ENCODE data around the gene MUSK. TPM values are rescaled to one million over a fixed set of nuclear protein-coding genes. Genes with fewer than 3 reads are reported as not detected.
"Not testable (repeated sequence)": the region's sequence is repeated elsewhere in the genome, so short reads cannot be mapped to it uniquely, and the experiment has no call there.

MUSK gene
- polyA plus RNA-seq, 1 experiment: 0.58 TPM

DNA sequence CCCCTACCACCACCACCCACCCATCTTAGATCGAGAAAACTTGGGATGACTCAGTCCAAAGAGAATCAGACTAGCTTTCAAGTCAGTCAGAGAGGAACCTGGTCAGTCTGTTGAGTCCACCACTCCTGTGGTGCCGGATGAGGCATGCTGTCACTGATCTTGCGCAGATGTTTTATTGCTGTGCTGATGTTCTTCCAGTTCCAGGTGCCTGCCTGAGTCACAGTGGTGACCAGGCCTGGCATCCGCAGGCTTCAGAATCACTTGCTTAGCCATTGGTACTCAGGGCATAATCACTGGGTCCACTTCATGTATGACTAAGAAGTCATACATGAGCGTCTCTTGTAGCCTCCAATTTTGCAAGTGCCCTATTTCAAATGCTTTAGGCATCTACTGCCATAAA, 114.1 kb downstream of the MUSK start:
- no peak overlapping the region for H3K27ac ChIP-seq (ENCODE audit: low read depth, low read length)
- H3K27me3 ChIP-seq (ENCODE audit: control insufficient read depth, insufficient read depth, low read length): no peaks in the 10 kb centered on the region
- ChIA-PET CTCF (no interaction called here), POLR2A (no interaction called here)
- TF ChIP-seq, protein P1, sequence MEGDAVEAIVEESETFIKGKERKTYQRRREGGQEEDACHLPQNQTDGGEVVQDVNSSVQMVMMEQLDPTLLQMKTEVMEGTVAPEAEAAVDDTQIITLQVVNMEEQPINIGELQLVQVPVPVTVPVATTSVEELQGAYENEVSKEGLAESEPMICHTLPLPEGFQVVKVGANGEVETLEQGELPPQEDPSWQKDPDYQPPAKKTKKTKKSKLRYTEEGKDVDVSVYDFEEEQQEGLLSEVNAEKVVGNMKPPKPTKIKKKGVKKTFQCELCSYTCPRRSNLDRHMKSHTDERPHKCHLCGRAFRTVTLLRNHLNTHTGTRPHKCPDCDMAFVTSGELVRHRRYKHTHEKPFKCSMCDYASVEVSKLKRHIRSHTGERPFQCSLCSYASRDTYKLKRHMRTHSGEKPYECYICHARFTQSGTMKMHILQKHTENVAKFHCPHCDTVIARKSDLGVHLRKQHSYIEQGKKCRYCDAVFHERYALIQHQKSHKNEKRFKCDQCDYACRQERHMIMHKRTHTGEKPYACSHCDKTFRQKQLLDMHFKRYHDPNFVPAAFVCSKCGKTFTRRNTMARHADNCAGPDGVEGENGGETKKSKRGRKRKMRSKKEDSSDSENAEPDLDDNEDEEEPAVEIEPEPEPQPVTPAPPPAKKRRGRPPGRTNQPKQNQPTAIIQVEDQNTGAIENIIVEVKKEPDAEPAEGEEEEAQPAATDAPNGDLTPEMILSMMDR (IDR thresholded peaks at IDR 0.05; ENCODE audit: low read depth, low read length): no peak
- no peak for DNase-seq (ENCODE audit: low read depth, low spot score)
- no peak overlapping the region for H3K4me3 ChIP-seq (ENCODE audit: low read depth, low read length)
- no peaks in the 10 kb centered on the region for H3K9me3 ChIP-seq (ENCODE audit: control insufficient read depth, insufficient read depth, low read length)

DNA sequence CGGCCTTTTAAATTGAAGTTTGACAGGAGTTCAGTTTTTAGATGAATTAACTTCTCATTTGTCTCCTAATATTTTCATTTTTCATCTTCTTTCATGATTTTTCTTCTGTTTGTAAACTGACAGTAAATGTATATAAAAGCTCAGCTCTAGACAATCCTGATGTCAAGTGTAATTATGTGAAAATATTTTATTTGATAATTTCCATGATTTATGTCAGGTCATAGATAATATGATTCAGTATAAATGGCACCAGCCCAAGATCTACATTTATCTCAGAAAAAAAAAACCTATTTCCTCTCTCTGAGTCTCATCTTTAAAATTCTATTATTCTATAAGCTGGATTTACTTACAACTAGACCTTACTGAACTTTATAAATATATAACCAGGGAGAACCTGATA, 115.7 kb downstream of the MUSK start:
- no peaks in the 10 kb centered on the region for H3K27me3 ChIP-seq (ENCODE audit: control insufficient read depth, insufficient read depth, low read length)
- no peak overlapping the region for H3K27ac ChIP-seq (ENCODE audit: low read depth, low read length)
- no peak overlapping the region for H3K4me3 ChIP-seq (ENCODE audit: low read depth, low read length)
- no peak for DNase-seq (ENCODE audit: low read depth, low spot score)
- TF ChIP-seq, protein P1 (IDR thresholded peaks at IDR 0.05; ENCODE audit: low read depth, low read length): no peak
- H3K9me3 ChIP-seq (ENCODE audit: control insufficient read depth, insufficient read depth, low read length): no peaks in the 10 kb centered on the region; the same call in 1 of the 2 replicates
- ChIA-PET CTCF (no interaction called here), POLR2A (no interaction called here)

DNA sequence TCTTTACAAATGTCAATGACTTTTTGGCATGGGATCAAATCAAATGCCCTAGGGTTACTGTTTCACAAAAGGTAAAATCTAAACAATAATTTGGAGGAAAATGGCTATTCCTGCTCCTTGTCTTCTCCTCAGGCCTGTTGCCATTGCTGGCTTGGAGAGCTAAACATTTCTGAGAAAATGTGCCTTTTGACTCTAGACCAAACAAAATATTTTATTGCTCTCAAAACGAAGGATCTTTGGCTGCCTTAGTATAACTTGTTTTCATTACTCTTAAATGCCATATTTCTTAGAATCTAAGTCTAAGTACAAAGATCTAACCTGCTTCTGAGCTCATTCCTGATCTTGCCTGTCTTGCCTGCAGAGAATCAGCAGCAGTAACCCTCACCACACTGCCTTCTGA, 116.6 kb downstream of the MUSK start:
- CTCF ChIA-PET: no interaction called here
- H3K27ac ChIP-seq (ENCODE audit: low read depth, low read length): no peak overlapping the region
- TF ChIP-seq, protein P1 (IDR thresholded peaks at IDR 0.05; ENCODE audit: low read depth, low read length): no peak

DNA sequence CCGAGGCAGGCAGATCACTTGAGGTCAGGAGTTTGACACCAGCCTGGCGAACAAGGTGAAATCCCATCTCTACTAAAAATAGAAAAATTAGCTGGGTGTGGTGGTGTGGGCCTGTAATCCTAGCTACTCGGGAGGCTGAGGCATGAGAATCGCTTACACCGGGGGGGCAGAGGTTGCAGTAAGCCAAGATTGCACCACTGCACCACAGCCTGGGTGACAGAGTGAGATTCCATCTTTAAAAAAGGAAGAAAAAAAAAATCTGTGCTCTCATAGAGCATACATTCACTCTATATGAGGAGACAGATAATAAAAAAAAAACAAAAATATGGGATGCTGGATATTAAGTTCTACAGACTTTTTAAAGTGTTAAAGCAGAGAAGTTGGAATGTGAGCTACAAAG, 119.8 kb downstream of the MUSK start:
- CTCF ChIA-PET; H3K9me3 ChIP-seq (ENCODE audit: control insufficient read depth, insufficient read depth, low read length); H3K4me3 ChIP-seq (ENCODE audit: low read depth, low read length); DNase-seq (ENCODE audit: low read depth, low spot score); POLR2A ChIA-PET; H3K27me3 ChIP-seq (ENCODE audit: control insufficient read depth, insufficient read depth, low read length); H3K27ac ChIP-seq (ENCODE audit: low read depth, low read length): not testable (repeated sequence)

More for the DNA sequence above, 116.6 kb downstream of the MUSK start:
- no peak for DNase-seq (ENCODE audit: low read depth, low spot score)
- H3K27me3 ChIP-seq (ENCODE audit: control insufficient read depth, insufficient read depth, low read length): no peaks in the 10 kb centered on the region
- H3K9me3 ChIP-seq (ENCODE audit: control insufficient read depth, insufficient read depth, low read length): no peaks in the 10 kb centered on the region; the same call in 1 of the 2 replicates
- H3K4me3 ChIP-seq (ENCODE audit: low read depth, low read length): no peak overlapping the region
- POLR2A ChIA-PET: interaction anchor here (0.6 kb wide), 1 partner anchor 349 kb away, joined by 10 read pairs; no protein-coding TSS in a partner anchor

DNA sequence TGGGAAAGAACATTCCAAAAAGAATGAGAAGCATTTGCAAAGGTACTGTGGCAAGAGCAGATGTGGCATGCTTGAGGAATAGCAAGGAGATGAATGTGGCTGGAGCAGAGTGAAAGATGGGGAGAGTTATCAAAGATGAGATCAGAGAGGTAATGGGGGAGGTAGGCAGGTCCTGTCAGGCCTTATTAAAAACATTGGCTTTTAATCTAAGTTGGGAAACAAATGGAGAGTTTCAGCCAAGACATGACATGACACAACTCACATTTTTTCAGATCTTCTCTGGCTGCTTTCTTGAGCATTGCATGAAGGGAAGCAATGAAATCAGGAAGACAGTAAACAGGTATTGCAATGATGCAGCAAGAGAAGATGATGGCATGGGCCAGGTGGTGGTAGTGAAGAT, 120.3 kb downstream of the MUSK start:
- H3K27ac ChIP-seq (ENCODE audit: low read depth, low read length): no peak overlapping the region
- no peaks in the 10 kb centered on the region; the same call in 1 of the 2 replicates for H3K9me3 ChIP-seq (ENCODE audit: control insufficient read depth, insufficient read depth, low read length)
- no peak for DNase-seq (ENCODE audit: low read depth, low spot score)
- no peaks in the 10 kb centered on the region for H3K27me3 ChIP-seq (ENCODE audit: control insufficient read depth, insufficient read depth, low read length)
- POLR2A ChIA-PET: no interaction called here
- TF ChIP-seq, protein P1 (IDR thresholded peaks at IDR 0.05; ENCODE audit: low read depth, low read length): no peak
- H3K4me3 ChIP-seq (ENCODE audit: low read depth, low read length): no peak overlapping the region
- CTCF ChIA-PET: no interaction called here

DNA sequence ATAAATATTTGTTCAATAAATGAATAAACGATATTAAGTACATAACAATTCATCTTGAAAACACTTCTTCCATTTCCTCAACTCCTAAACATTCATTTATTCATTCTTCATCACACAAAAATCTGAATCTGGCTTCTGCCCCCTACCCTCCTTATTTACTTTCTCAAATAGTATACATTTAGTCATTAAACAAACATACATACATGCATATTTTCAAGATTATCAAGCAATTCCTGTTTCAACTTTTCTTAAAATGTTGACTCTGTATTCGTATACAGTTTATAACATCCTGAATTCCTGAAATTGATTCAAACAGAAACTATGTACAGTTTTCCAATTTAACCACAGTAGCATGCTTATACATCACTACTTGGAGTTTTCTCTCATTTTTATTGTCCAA, 129.0 kb downstream of the MUSK start:
- DNase-seq (ENCODE audit: low read depth, low spot score): peak; percentile 81
- POLR2A ChIA-PET: no interaction called here
- CTCF ChIA-PET: no interaction called here
- H3K27me3 ChIP-seq (ENCODE audit: control insufficient read depth, insufficient read depth, low read length): no peaks in the 10 kb centered on the region
- 0 out of 2 replicates have a peak, but pooled peaks cover 3% of the 10 kb centered on the region for H3K9me3 ChIP-seq (ENCODE audit: control insufficient read depth, insufficient read depth, low read length)
- no peak overlapping the region for H3K27ac ChIP-seq (ENCODE audit: low read depth, low read length)
- H3K4me3 ChIP-seq (ENCODE audit: low read depth, low read length): no peak overlapping the region
- TF ChIP-seq, protein P1 (IDR thresholded peaks at IDR 0.05; ENCODE audit: low read depth, low read length): no peak
